ENCODE results near the gene P2RX4. TPM values are rescaled to one million over a fixed set of nuclear protein-coding genes. Genes with fewer than 3 reads are reported as not detected.
"Not testable (repeated sequence)": the region's sequence is repeated elsewhere in the genome, so short reads cannot be mapped to it uniquely, and the experiment has no call there.

The P2RX4 gene
- total RNA-seq, 1 donor, result 46.0 TPM

DNA sequence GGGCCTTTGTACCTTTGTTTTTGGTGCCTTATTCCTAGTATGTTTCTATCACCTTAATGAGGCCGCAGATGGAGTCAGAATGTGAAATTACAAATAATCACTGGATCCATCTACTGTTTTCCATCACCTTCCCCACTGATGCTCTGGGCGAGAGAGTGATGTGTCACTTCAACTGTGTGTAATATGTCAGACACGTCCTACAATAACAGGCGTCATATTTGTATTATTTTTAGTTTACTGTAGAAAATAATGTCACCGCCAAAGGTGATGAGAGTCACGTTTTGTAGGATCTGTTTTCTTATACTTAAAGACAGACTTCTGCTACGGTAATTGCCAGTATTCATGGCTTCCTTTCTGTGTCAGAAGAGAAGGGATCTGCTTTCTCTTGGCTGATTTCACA, 22.4 kb upstream of the P2RX4 start:
- DNase-seq (ENCODE audit: low read depth in 2 of 3, low spot score in 2 of 3), result no peak

DNA sequence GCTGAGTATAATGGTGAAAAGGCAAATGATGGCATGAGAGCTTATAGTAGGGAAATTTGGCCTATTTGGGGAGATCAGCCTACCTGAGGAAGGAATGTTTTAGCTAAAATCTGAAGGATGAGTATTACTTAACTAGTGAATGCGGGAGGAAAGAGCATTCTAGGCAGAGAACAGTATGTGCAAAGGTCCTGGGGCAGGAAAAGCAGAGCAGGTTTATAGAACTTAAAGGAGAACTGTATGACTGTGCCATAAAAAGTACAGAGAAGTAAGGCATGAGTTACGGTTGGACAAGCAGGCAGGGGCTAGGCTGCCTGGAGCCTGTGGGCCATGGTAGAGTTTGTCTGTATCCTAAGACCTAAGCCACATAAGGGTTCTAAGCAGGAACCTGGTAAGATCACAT, 21.7 kb upstream of the P2RX4 start:
- DNase-seq (ENCODE audit: low read depth in 2 of 3, low spot score in 2 of 3), result no peak

DNA sequence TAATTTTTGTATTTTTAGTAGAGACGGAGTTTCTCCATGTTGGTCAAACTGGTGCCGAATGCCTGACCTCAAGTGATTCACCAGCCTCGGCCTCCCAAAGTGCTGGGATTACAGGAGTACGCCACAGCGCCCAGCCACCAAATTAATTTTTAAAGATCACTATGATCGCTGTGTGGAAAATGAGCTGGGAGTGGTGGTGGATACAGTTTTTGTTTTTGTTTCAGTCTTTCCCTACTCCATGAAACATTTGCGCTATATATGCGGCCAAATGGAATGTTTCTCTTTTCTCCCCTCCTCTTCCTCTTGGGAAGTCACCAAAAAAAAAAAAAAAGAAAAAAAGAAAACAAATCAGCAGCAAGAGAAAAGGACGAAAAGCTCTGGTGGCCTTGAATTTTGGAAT, 20.8 kb upstream of the P2RX4 start:
- DNase-seq (ENCODE audit: low read depth in 2 of 3, low spot score in 2 of 3), result no peak

DNA sequence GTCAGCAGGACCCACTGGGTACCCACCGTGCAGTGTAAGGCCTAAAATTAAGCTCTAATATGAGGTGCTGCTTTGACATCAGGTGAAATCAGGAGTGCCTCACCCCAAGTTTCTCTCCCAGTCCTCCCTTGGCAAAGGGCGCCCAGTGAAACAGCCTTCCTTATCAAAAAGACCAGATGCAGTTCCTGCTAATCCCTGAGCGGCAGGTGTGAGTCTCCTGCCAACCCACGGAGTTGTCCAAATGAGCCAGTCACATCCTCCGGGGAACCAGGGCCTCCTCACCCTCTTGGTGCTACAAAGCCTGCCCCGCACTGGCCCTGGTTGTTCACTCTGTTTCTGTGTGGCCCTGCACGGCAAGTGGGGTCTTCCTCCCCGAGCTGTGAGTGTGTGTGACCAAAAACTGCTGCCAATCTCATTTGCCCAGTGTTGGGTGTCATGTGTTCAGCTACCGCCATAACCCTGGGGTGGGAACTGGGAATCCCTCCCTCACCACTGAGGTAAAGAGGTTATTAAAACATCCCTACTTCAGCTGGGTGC, 20.2 kb upstream of the P2RX4 start:
- DNase-seq (ENCODE audit: low read depth in 2 of 3, low spot score in 2 of 3), result peak in 1 of 3 donors; percentile 29

DNA sequence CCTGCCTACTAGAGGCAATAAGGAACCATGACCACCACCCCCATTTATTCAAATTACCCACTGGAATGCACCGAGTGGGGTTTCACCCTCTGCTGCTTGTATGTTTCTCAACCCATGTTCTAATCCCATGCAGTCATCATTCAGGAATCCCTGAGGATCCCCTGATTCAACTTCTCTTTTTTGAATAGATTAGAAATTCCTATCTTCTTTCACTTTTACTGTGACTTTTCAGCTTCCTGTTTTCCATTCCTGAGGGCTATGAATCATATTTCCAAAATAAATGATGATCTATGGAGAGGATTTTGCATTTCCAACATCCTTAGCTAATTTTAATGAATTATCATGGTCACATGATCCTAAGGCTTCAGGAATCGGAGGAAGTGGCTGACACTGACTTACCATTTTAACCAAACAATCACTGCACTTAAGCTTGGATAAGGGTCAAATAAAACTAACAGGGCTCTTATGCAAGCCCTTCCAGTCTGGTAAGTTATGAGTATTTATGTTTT, 19.4 kb upstream of the P2RX4 start:
- no peak for DNase-seq (ENCODE audit: low read depth in 2 of 3, low spot score in 2 of 3)

DNA sequence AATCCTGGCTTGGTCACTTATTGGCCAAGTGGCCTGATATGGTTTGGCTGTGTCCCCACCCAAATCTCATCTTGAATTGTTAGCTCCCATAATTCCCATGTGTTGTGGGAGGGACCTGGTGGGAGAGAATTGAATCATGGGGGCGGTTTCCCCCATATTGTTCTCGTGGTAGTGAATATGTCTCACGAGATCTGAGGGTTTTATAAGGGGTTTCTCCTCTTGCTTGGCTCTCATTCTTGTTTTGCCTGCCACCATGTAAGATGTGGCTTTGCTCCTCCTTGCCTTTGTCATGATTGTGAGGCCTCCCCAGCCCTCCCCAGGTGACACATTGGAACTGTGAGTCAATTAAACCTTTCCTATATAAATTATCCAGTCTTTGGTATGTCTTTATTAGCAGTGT, 18.8 kb upstream of the P2RX4 start:
- DNase-seq (ENCODE audit: low read depth in 2 of 3, low spot score in 2 of 3), result no peak

DNA sequence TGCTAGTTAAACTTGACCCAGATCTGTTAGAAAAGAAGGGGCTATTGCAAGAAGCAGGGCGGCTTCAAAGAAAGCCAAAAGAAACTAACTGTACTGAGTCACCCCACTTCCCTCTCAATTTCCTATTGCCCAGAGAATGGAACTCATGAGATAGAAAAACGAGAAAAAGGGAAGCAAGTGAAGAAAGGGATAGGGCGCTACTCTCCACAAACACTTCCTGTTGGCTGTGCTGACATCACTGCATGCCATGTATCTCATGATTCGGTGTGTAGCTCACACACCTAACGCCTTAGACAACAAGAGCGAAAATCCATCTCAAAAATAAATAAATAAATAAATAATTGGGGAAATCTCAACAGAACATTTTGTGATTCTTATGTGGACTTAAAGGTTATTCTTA, 13.0 kb upstream of the P2RX4 start:
- peak in 2 of 3 donors; percentile 85 to 88 for DNase-seq (ENCODE audit: low read depth in 2 of 3, low spot score in 2 of 3)

DNA sequence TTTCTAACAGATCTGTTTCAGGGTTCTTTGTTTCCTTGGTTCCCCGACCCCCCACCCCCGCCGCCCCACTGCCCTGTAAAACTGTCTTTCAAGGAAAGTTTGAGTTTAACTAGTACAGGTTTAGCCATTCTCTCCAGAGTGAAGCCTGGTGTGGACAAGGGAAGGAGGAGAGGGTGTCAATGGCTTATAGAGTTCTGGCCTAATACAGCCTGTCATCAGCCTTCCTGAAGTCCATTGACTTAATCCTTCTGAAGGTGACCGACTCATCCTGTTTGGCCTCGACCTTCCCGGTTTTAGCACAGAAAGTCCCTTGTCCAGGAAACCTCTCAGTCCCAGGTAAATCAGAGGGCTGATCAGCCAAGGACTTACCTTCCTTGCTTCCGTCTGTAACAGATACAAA, 11.0 kb upstream of the P2RX4 start:
- DNase-seq (ENCODE audit: low read depth in 2 of 3, low spot score in 2 of 3), result no peak

DNA sequence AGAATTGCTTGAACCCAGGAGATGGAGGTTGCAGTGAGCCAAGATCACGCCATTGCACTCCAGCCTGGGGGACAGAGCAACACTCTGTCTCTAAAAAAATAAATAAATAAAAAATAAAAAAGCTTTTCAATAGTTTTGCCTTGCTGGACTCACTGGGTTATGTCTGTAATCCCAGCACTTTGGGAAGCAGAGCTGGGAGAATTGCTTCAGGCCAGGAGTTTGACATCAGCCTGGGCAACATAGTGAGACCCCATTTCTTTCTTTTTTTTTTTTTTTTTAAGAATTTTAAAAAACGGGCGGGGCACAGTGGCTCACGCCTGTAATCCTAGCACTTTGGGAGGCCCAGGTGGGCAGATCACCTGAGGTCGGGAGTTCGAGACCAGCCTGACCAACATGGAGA, 8.8 kb upstream of the P2RX4 start:
- not testable (repeated sequence) for DNase-seq (ENCODE audit: low read depth in 2 of 3, low spot score in 2 of 3)

DNA sequence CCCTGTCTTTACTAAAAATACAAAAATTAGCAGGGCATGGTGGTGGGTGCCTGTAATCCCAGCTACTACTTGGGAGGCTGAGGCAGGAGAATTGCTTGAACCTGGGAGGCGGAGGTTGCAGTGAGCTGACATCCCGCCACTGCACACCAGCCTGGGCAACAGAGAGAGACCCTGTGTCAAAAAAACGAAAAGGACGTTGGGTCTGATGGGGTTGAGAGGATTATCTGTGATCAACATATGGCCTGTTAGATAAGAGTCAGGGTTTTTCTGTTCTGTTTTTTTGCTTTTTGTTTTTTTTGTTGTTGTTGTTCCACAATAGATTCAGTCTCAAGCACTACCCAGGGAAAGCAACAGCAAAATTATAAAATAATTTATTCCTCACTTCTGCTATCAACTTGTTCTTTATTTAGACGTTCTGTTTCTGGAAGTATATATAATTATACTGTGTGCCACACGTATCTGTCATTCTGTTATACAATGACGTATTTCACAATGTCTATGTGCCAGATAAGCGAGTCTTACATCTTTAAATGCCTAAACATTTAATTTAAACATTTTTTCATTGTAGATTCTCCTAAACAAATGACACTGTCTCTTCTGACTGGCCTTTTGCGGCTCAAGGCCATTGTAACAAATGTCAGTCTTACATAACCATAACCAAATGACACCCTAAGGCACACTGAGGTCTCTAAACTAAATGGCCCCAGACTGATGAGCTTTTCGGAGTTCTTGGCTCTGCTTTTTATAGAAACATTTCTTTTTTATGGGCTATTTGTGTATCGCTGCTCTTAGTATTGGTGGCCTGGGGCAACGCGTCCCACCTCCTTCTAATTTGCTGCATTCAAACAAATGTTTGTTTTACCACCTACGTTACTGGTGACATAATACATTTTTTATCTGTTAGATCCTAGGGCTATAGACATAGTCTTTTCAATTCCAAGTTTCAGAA, 7.2 kb upstream of the P2RX4 start:
- DNase-seq (ENCODE audit: low read depth in 2 of 3, low spot score in 2 of 3), result peak in 2 of 3 donors; percentile 51 to 71

DNA sequence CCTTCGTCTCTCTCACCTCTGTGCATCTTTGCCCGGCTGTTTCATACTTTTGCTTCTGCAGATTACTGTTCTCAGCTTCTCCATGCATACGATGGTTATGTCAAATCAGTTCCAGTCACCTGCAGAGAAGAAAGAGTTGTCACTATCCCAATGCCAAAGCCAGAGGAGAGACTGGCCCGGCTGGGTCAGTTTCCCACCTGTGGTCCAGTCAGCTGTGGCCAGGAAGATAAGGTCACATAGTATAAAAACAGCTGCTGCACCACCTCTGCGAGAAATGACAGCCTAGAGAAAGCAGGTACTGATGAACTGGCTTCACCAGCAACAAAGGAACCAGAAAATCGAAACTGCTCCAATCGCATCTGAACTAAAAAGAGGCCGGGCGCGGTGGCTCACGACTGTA, 6.4 kb upstream of the P2RX4 start:
- DNase-seq (ENCODE audit: low read depth in 2 of 3, low spot score in 2 of 3), result no peak

DNA sequence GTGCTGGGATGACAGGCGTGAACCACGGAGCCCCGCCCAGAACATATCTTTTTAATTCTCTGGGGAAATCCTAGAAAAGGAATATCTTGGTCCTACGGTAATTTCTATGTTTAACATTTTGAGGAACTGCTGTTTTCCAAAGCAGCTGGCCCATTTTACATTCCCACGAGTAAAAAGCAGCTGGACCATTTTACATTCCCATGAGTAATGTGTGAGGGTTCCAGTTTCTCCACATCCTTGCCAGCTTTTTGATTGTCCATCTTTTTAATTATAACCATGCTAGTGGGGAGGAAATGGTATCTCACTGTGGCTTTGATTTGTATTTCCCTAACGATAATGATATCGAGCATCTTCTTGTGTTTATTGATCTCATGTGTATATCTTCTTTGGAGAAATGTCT, 4.4 kb upstream of the P2RX4 start:
- no peak for DNase-seq (ENCODE audit: low read depth in 2 of 3, low spot score in 2 of 3)

DNA sequence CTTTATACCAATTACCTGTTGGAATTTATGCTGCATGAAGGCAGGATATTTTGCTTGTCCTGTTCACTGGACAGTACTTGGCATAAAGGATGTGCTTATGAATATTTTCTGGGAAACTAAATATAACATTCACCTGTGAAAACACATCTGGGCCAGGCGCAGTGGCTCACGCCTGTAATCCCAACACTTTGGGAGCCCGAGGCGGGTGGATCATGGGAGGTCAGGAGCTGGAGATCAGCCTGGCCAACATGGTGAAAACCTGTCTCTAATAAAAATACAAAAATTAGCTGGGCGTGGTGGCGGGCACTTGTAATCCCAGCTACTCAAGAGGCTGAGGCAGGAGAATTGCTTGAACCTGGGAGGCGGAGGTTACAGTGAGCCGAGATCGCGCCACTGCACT, 1.4 kb upstream of the P2RX4 start:
- not testable (repeated sequence) for DNase-seq (ENCODE audit: low read depth in 2 of 3, low spot score in 2 of 3)

DNA sequence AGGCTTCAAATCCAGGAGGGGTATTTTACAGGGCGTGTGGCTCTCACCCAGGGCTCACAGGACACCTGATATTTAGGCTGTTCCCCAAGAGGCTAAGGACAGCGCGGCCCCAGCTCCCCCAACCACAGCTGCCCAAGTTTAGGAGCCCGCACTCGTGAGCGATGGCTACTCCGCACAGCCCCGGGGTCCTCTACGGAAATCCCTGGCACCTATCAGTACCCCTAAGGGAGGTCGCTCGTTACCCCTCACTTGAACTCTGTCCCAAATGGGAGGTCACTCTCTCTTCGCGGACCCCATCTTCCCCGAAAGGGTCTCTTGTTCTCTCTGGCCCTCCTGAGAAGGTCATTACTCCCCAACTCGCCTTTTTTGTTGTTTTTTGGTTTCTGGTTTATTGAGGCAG, 708 bp upstream of the P2RX4 start:
- DNase-seq (ENCODE audit: low read depth in 2 of 3, low spot score in 2 of 3), result no peak

DNA sequence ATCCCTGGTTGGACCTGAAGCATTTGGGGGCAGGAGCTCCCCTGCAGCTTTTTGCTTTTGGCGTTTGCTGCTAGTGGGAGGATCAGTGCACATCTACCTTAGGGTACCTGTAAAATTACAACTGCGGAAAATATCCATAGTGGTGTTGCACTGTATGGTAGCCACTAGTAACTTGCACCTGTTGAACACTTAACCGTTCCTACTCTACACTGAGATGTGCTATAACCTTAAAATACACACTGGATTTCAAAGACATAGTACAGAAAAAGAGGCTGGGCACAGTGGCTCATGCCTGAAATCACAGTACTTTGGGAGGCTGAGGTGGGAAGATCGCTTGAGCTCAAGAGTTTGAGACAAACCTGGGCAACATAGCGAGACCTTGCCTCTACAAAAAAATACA, 2.9 kb downstream of the P2RX4 start:
- DNase-seq (ENCODE audit: low read depth in 2 of 3, low spot score in 2 of 3), result no peak

DNA sequence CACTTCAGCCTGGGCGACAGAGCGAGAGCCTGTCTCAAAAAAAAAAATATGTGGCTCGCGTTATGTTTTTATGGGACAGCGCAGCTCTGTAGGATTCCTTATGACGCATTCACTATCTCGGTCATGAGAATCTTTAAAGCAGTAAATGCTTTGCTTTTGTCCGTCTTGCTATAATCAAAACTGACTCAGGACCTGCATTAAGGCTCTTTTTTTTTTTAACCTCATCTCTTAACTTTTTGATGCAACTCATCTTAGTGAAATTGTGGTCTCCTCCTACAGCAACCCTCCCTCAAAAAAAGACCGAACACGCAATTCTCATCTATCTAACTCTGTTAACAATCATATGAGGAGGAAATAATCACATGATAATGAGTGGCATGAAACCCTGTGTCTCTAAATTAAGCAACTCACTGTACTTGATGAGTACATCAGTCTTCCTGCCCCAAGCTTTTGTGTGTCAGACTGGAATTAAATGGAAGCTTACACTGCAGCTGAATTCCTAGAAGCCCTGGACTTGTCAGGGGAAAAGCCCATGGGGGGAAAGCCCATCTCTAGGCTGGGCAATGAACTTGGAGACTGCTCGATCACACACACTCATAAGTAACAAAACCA, 4.3 kb downstream of the P2RX4 start:
- DNase-seq (ENCODE audit: low read depth in 2 of 3, low spot score in 2 of 3), result no peak

DNA sequence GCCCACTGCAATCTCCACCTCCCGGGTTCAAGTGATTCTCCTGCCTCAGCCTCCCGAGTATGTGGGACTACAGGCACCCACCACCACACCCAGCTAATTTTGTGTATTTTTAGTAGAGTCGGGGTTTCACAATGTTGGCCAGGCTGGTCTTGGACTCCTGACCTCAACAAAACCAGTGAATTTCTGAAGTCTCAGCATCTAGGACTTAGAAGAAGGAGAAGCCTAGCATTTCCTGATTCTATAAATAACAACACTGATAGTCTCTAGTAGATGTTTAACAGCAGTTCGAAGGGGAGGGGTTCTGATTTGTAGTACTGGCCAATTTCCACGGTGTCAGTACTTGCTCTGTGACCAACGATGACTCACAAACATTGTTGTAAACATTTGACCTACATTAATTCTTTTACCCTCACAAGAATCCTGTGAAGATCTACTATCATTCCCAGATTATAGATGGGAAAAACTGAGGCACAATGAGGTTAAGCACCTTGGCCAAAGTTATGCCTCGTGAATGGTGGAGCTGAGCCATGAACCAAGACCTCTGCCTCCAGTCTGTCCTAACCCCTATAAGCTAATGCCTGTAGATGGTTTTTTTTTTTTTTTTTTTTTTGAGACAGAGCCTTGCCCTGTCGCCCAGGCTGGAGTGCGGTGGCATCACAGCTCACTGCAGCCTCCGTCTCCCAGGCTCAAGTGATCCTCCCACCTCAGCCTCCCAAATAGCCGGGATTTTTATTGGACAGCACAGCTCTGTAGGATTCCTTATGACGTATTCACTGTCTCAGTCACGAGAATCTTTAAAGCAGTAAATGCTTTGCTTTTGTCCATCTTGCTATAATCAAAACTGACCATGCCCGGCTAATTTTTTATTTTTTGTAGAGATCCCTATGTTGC, 5.2 kb downstream of the P2RX4 start:
- no peak for DNase-seq (ENCODE audit: low read depth in 2 of 3, low spot score in 2 of 3)

DNA sequence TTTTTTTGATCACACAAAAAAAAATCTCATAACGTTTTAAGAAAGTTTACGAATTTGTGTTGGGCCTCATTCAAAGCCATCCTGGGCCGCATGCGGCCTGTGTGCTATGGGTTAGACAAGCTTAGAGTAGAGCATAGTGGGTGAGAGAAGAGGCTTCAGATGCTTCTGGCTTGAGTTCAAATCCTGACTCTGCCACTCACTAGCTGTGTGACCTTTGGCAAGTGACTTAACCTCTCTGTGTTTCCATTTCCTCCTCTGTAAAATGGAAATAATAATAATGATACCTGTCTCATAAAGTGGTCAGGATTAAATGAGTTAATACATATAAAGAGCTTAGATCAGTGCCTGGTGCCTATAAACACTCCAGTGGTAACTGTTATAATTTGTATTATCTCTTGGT, 6.2 kb downstream of the P2RX4 start:
- no peak for DNase-seq (ENCODE audit: low read depth in 2 of 3, low spot score in 2 of 3)

DNA sequence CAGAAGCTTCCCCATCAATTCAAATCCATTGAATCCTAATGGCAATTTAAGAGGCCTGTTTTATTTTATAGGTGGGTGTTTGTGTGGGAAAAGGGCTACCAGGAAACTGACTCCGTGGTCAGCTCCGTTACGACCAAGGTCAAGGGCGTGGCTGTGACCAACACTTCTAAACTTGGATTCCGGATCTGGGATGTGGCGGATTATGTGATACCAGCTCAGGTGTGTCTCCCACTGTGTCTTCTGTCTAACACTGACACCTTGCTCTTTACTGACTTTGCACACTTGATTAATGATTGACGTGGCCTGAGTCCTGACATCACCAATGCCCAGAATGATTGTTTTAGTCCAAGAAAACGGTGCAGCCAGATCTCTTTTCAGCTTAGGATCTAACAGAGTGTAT, 7.1 kb downstream of the P2RX4 start:
- no peak for DNase-seq (ENCODE audit: low read depth in 2 of 3, low spot score in 2 of 3)

DNA sequence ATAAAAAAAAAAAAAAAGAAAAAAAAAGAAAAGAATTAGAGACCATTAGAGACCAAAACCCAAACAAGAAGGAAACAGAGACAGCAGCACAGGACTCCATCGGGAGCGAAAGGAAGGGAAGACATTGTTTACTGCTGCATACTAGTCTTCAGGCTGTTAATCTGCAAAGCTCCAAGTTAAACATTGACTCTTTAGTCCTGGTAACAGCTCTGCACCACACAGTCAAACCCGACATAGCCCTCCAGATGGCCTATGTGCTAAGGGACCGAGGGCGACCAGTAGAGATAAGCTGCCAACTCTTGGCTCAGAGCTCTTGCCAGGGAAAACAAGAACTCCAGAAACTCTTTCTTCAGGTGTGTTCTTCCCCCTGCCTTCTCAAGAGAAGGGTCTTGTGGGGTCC, 7.8 kb downstream of the P2RX4 start:
- no peak for DNase-seq (ENCODE audit: low read depth in 2 of 3, low spot score in 2 of 3)
